CD14-positive monocyte (primary cell): ENCODE data around the gene ARMH3. TPM values are rescaled to one million over a fixed set of nuclear protein-coding genes. Genes with fewer than 3 reads are reported as not detected.
A peak's percentile ranks its signal among the peaks of the same experiment; 100 is the strongest.

ENCODE experiments used
- DNase-seq, 3 donors: peaks; one replicate each; pipeline ENCODE4 v3.0.0-alpha.2; 2011 to 2022
- H2AFZ ChIP-seq: 2 replicates; pipeline ENCODE4 v1.6.0; 2012; ENCODE audit warnings: mild to moderate bottlenecking, low read depth, low read length, inconsistent platforms; ENCODE audit not compliant: insufficient read depth, poor library complexity, severe bottlenecking
- H3K27ac ChIP-seq, 2 donors: 1 replicate in 1 of 2; 2 replicates in 1 of 2; pipeline ENCODE4 v1.5.1; 2012 to 2013; ENCODE audit warnings: low read length in 2 of 2, control low read depth in 1 of 2, inconsistent platforms in 1 of 2, low read depth in 1 of 2, mild to moderate bottlenecking in 1 of 2
- H3K27me3 ChIP-seq, 2 donors: one replicate each; pipeline versions ENCODE4 v1.6.0 to v1.6.1; 2011 to 2013; ENCODE audit warnings: low read length in 2 of 2; ENCODE audit not compliant: control insufficient read depth in 2 of 2, insufficient read depth in 2 of 2
- H3K36me3 ChIP-seq, 2 donors: replicated peaks in 1 of 2; 1 replicate in 1 of 2; 2 replicates in 1 of 2; pipeline versions ENCODE4 v1.5.1 to v1.6.1; 2012 to 2013; ENCODE audit warnings: low read length in 2 of 2, control low read depth in 1 of 2, inconsistent platforms in 1 of 2, mild to moderate bottlenecking in 1 of 2; ENCODE audit not compliant: insufficient read depth in 2 of 2, control insufficient read depth in 1 of 2
- H3K4me1 ChIP-seq, 2 donors: 1 replicate in 1 of 2; 2 replicates in 1 of 2; pipeline versions ENCODE4 v1.5.1 to v1.6.1; 2012 to 2013; ENCODE audit warnings: low read length in 2 of 2, control low read depth in 1 of 2, inconsistent platforms in 1 of 2, mild to moderate bottlenecking in 1 of 2, moderate library complexity in 1 of 2; ENCODE audit not compliant: insufficient read depth in 2 of 2, control insufficient read depth in 1 of 2
- H3K4me2 ChIP-seq: replicated peaks from 2 replicates; pipeline ENCODE3; 2012; ENCODE audit warnings: low read length, moderate library complexity, mild to moderate bottlenecking; ENCODE audit not compliant: poor library complexity, severe bottlenecking; ENCODE audit errors: extremely low read depth
- H3K4me3 ChIP-seq, 3 experiments: fragments of 200-600 bp in 1 of 3; sonication (generic) in 1 of 3; replicated peaks in 1 of 3; 1 replicate in 2 of 3; 2 replicates in 1 of 3; pipeline ENCODE4 v1.5.1; 2011 to 2013; ENCODE audit warnings: low read length in 3 of 3, mild to moderate bottlenecking in 3 of 3, control low read depth in 2 of 3, low read depth in 2 of 3, inconsistent platforms in 1 of 3, moderate library complexity in 1 of 3
- H3K79me2 ChIP-seq: 2 replicates; pipeline ENCODE4 v1.6.0; 2012; ENCODE audit warnings: mild to moderate bottlenecking, control low read depth, inconsistent platforms, low read length, moderate library complexity; ENCODE audit not compliant: insufficient read depth
- H3K9ac ChIP-seq: 2 replicates; pipeline ENCODE4 v1.6.0; 2017; ENCODE audit warnings: low read length, mild to moderate bottlenecking; ENCODE audit not compliant: insufficient read depth, poor library complexity, severe bottlenecking
- H3K9me3 ChIP-seq, 2 donors: replicated peaks in 1 of 2; 1 replicate in 1 of 2; 2 replicates in 1 of 2; pipeline versions ENCODE4 v1.5.1 to v1.6.1; 2012 to 2013; ENCODE audit warnings: low read length in 2 of 2, control low read depth in 1 of 2; ENCODE audit not compliant: control insufficient read depth in 1 of 2, insufficient read depth in 1 of 2
- H4K20me1 ChIP-seq: 2 replicates; pipeline ENCODE4 v1.6.0; 2012; ENCODE audit warnings: mild to moderate bottlenecking, low read length, control low read depth, moderate library complexity; ENCODE audit not compliant: insufficient read depth
- H3K27ac Mint-ChIP-seq, 7 donors: one replicate each; pipeline ENCODE4 v1.8.0; 2020; ENCODE audit warnings: mild to moderate bottlenecking in 7 of 7, mixed read lengths in 7 of 7, moderate library complexity in 6 of 7, inconsistent platforms in 2 of 7
- H3K27me3 Mint-ChIP-seq, 3 donors: one replicate each; pipeline ENCODE4 v1.8.0; 2021 to 2022; ENCODE audit warnings: low read depth in 3 of 3, mild to moderate bottlenecking in 3 of 3, mixed read lengths in 3 of 3, moderate library complexity in 3 of 3, inconsistent platforms in 1 of 3
- H3K36me3 Mint-ChIP-seq, 2 donors: one replicate each; pipeline ENCODE4 v1.8.0; 2020; ENCODE audit warnings: mixed read lengths in 2 of 2, inconsistent platforms in 1 of 2, mild to moderate bottlenecking in 1 of 2
- H3K4me1 Mint-ChIP-seq: one replicate; pipeline ENCODE4 v1.8.0; 2020; ENCODE audit warnings: mild to moderate bottlenecking, mixed read lengths
- H3K4me3 Mint-ChIP-seq, 2 donors: one replicate each; pipeline ENCODE4 v1.8.0; 2020; ENCODE audit warnings: mild to moderate bottlenecking in 2 of 2, mixed read lengths in 2 of 2, moderate library complexity in 1 of 2
- H3K9me3 Mint-ChIP-seq, 7 donors: one replicate each; pipeline ENCODE4 v1.8.0; 2020 to 2022; ENCODE audit warnings: mixed read lengths in 7 of 7, mild to moderate bottlenecking in 6 of 7, moderate library complexity in 6 of 7, inconsistent platforms in 2 of 7
- CTCF ChIP-seq: fragments of 200-600 bp; IDR thresholded peaks from one replicate; pipeline ENCODE4 v1.8.0; 2022; ENCODE audit warnings: antibody characterized with exemption, mild to moderate bottlenecking
- WGBS: methylation state at CpG from one replicate; pipeline ENCODE4 v1.1.5; 2013; ENCODE audit warnings: missing lambda C conversion rate; ENCODE audit not compliant: insufficient coverage; 5-methylcytosine and 5-hydroxymethylcytosine counted together
- intact Hi-C, 2 donors: fragments of 100-400 bp; cut with micrococcal nuclease; formaldehyde crosslinking; loops; one replicate each; pipeline versions ENCODE4 v1.15.0 to v1.15.1; 2023
- polyA plus RNA-seq, 3 donors: library from polyadenylated mRNA; depleted of rRNA in 1 of 3; unstranded in 2 of 3; stranded (reverse) in 1 of 3; fragments of 300-500 nt in 2 of 3; fragments of >200 nt in 1 of 3; fragmentation: Illumina TruSeq in 2 of 3; gene quantifications; 1 replicate in 2 of 3; 2 replicates in 1 of 3; pipeline ENCODE4 v1.2.3, GENCODE V29; 2012 to 2021

ARMH3 gene
- polyA plus RNA-seq, 3 donors, result 20.4 to 26.3 (median 22.1) TPM

GRCh38 chr10:101859530-101859929 is 196.4 kb downstream of the ARMH3 start:
- intact Hi-C loops, result no loop called here
- Histone ChIP-seq H3K9ac (no peak overlapping the region), H3K27me3 (no peaks in the 10 kb centered on the region), H3K4me2 (no peak overlapping the region), H2AFZ (no peak overlapping the region), H3K27ac (no peak overlapping the region), H3K9me3 (no peaks in the 10 kb centered on the region), H4K20me1 (peaks cover 35% of the 10 kb centered on the region), H3K4me3 (no peak overlapping the region), H3K36me3 (peaks cover 6 to 30% of the 10 kb centered on the region in 2 donors), H3K4me1 (no peaks in the 10 kb centered on the region), H3K79me2 (no peaks in the 10 kb centered on the region)
- DNase-seq, result no peak
- Mint-ChIP-seq H3K27me3 (peaks cover 0 to 2% (median 0%) of the 10 kb centered on the region in 3 donors), H3K9me3 (peaks cover 5 to 12% (median 9%) of the 10 kb centered on the region in 7 donors), H3K4me3 (no peak overlapping the region), H3K36me3 (peaks cover 31 to 43% of the 10 kb centered on the region in 2 donors), H3K4me1 (peaks cover 2% of the 10 kb centered on the region), H3K27ac (peak overlapping the region in 1 of 7 donors; percentile 85)
- 89% methylated on average over 1 of the region's 2 CpGs for WGBS
- no peak for TF ChIP-seq CTCF

GRCh38 chr10:101858723-101859500 is 197.1 kb downstream of the ARMH3 start:
- no peaks in the 10 kb centered on the region for H3K4me1 ChIP-seq
- H3K9me3 ChIP-seq, result no peaks in the 10 kb centered on the region
- Mint-ChIP-seq H3K9me3 (peaks cover 5 to 12% (median 9%) of the 10 kb centered on the region in 7 donors), H3K27me3 (peaks cover 0 to 2% (median 0%) of the 10 kb centered on the region in 3 donors), H3K4me3 (no peak overlapping the region), H3K36me3 (peaks cover 28 to 40% of the 10 kb centered on the region in 2 donors), H3K4me1 (peaks cover 2% of the 10 kb centered on the region), H3K27ac (peak overlapping the region in 3 of 7 donors; percentile 15 to 85 (median 16))
- H3K9ac ChIP-seq, result no peak overlapping the region
- TF ChIP-seq CTCF, result no peak
- intact Hi-C loops, result no loop called here
- WGBS, result no CpG with 5 or more reads among the region's 3 CpGs
- H3K27me3 ChIP-seq, result no peaks in the 10 kb centered on the region
- no peak overlapping the region for H2AFZ ChIP-seq
- H3K36me3 ChIP-seq, result peaks cover 6 to 30% of the 10 kb centered on the region in 2 donors
- H3K4me3 ChIP-seq, result no peak overlapping the region
- no peak overlapping the region for H3K27ac ChIP-seq
- H3K4me2 ChIP-seq, result no peak overlapping the region
- no peak for DNase-seq
- H3K79me2 ChIP-seq, result no peaks in the 10 kb centered on the region
- peaks cover 40% of the 10 kb centered on the region for H4K20me1 ChIP-seq
